Right lobe of liver (tissue), 4 donors: ENCODE data around the gene NEU4.

ENCODE experiments used
- CTCF ChIP-seq, 4 donors: fragments of 200-600 bp in 3 of 4; fragments of 450-650 bp in 1 of 4; IDR thresholded peaks; one replicate each; pipeline versions ENCODE4 v1.5.1 to v1.8.0; 2016 to 2022; ENCODE audit warnings: antibody characterized with exemption in 4 of 4, mild to moderate bottlenecking in 2 of 4
- POLR2A ChIP-seq: fragments of 450-650 bp; IDR thresholded peaks from one replicate; pipeline ENCODE4 v1.6.1; 2017; ENCODE audit warnings: antibody characterized with exemption, mild to moderate bottlenecking
- donor health status: DM: no; HTN: no; CAD: no.
- donor health status: DM: no; HTN: no; CAD: no.
- donor health status: DM: no; HTN: yes; CAD: no.

GRCh38 chr2:241827394-241827793, 18.4 kb downstream of the NEU4 start:
- no peak for TF ChIP-seq CTCF (IDR thresholded peaks at IDR 0.05)
- TF ChIP-seq POLR2A, result no peak
